ENCODE measurements around the gene TAS1R3. TPM values are rescaled to one million over a fixed set of nuclear protein-coding genes. Genes with fewer than 3 reads are reported as not detected.

The TAS1R3 gene
- total and polyA plus RNA-seq, 10 of the 15 experiments (the other 5 are each of a cell fraction or from before 2014, with no cell fraction given) = 0.04 to 0.51 (median 0.08) TPM; not detected in 3

GRCh38 chr1:1356166-1356795 lies 25.2 kb downstream of the TAS1R3 start:
- H3K36me3 ChIP-seq (ENCODE audit: control insufficient read depth in 2 of 2, insufficient read depth in 2 of 2, low read length in 1 of 2) = no peaks in the 10 kb centered on the region
- no peak overlapping the region for H3K4me3 ChIP-seq
- FAIRE-seq (no peak), ATAC-seq (no peak), DNase-seq (ENCODE audit: low read depth, low spot score) (no peak)
- H3K27me3 ChIP-seq (replicated peaks in 1 of 2; ENCODE audit: control insufficient read depth in 2 of 2, insufficient read depth in 2 of 2, low read length in 1 of 2) = peaks cover 0 to 3% of the 10 kb centered on the region in 2 experiments; a peak in 2 of 4 replicates
- WGBS (ENCODE audit: insufficient coverage, insufficient replicate concordance, low lambda C conversion rate, missing lambda C conversion rate) = 0% methylated on average over 2 of the region's 8 CpGs
- CTCF ChIA-PET = no interaction called here
- H3K9ac ChIP-seq (ENCODE audit: control insufficient read depth, insufficient read depth, low read length) = no peak overlapping the region
- no peaks in the 10 kb centered on the region for H3K9me3 ChIP-seq (replicated peaks; ENCODE audit: control insufficient read depth, insufficient read depth, low read length)
- SMC1A ChIA-PET (ENCODE audit: uncharacterized antibody, unreplicated experiment) = no interaction called here
- no peak overlapping the region for H3K27ac ChIP-seq (ENCODE audit: control insufficient read depth, insufficient read depth)
- no peak overlapping the region for H2AFZ ChIP-seq (ENCODE audit: control insufficient read depth, low read depth, low read length)
- TF ChIP-seq NFIC (IDR thresholded peaks at IDR 0.05; ENCODE audit: low read depth, low read length) (no peak), SMARCA5 (IDR thresholded peaks at IDR 0.05) (no peak), NFYA (IDR thresholded peaks at IDR 0.05; ENCODE audit: borderline replicate concordance, low read depth, low read length) (no peak), SREBF2 (IDR thresholded peaks at IDR 0.05; ENCODE audit: low read length) (no peak), STAT1 (conservative IDR thresholded peaks at IDR 0.05) (no peak), PKNOX1 (IDR thresholded peaks at IDR 0.05) (no peak), ZNF592 (IDR thresholded peaks at IDR 0.05) (no peak)
- TF ChIP-seq, protein P1, sequence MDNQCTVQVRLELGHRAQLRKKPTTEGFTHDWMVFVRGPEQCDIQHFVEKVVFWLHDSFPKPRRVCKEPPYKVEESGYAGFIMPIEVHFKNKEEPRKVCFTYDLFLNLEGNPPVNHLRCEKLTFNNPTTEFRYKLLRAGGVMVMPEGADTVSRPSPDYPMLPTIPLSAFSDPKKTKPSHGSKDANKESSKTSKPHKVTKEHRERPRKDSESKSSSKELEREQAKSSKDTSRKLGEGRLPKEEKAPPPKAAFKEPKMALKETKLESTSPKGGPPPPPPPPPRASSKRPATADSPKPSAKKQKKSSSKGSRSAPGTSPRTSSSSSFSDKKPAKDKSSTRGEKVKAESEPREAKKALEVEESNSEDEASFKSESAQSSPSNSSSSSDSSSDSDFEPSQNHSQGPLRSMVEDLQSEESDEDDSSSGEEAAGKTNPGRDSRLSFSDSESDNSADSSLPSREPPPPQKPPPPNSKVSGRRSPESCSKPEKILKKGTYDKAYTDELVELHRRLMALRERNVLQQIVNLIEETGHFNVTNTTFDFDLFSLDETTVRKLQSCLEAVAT (IDR thresholded peaks at IDR 0.05) = no peak
- intact Hi-C loops (cut with micrococcal nuclease; ENCODE audit: unreplicated experiment) = no loop called here
- no peaks in the 10 kb centered on the region for H3K79me2 ChIP-seq (ENCODE audit: control insufficient read depth, insufficient read depth, low read length)
- no peaks in the 10 kb centered on the region for H4K20me1 ChIP-seq (ENCODE audit: control insufficient read depth, insufficient read depth)
- POLR2A ChIA-PET = no interaction called here
- H3K4me2 ChIP-seq (ENCODE audit: control insufficient read depth, insufficient read depth) = no peak overlapping the region
- in situ Hi-C loops (cut with MboI) = no loop called here
- RAD21 ChIA-PET (ENCODE audit: unreplicated experiment) = no interaction called here
- H3K4me1 ChIP-seq (ENCODE audit: control insufficient read depth, insufficient read depth, low read length) = peaks cover 5% of the 10 kb centered on the region
- BruUV-seq (replicated peaks) = no TSS peak

All from GM12878 (cell line).